Uterine smooth muscle cell (primary cell): ENCODE measurements around the gene SPOCK3. TPM values are rescaled to one million over a fixed set of nuclear protein-coding genes. Genes with fewer than 3 reads are reported as not detected.

Experiments used
- total RNA-seq: library from RNA; depleted of rRNA; stranded (reverse); fragments of >200 nt; gene quantifications from 2 replicates; pipeline ENCODE4 v1.2.3, GENCODE V29; 2014

The SPOCK3 gene
- total RNA-seq = 1.4 and 1.7 TPM in 2 replicates

DNA sequence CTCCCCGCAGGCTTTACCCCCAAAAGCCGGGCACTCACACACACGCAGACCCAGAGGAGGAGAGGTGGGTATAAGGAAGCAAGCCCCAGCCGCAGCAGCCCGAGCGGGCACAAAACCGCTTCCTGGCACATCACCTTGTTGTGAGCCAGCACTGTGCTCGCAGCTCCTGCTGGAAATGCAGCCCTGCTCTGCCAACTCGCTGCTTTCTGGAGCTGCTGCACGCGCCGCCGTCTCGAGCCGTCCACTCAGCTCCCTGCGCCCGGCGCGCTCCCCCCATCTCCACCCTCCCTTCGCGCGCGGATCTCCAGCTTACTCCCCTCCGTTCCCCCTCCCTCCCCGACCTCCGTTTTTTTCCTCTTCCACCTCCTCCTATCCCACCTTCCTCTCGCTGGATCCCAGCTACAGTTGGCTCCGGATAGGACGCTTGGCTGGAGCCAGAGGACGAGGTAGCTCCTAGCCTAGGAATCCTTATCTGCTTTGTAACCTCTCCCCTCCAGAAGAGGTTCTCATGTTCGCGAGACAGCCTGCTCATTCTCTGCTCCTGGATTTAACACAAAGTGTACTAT, at the start of gene SPOCK3:
SPOCK3 (minus strand) TSS at position 179 of the 566 bp plus-strand sequence.

